Suppressor macrophage (primary cell): ENCODE data around the gene NACC2.

Experiments used
- DNase-seq, 4 experiments: peaks; one replicate each; pipeline ENCODE4 v3.0.0-alpha.2; 2020 to 2022
- total RNA-seq, 17 experiments: gene quantifications; one replicate each; lab custom pipeline; 2026; ENCODE audit warnings: mixed read lengths in 6 of 17, inconsistent platforms in 3 of 17; lab: John Stamatoyannopoulos, UW

The NACC2 gene
- 15.9 to 113 (median 66.5) reads per million in 17 experiments for total RNA-seq

- peak; percentile 64 to 89 (median 75) for DNase-seq
Observed at GRCh38 chr9:136095070-136096058, at the start of gene NACC2. Gene NACC2 (minus strand): TSS chr9:136095289. CDS start chr9:136050521, 44,768 bp downstream.

DNA sequence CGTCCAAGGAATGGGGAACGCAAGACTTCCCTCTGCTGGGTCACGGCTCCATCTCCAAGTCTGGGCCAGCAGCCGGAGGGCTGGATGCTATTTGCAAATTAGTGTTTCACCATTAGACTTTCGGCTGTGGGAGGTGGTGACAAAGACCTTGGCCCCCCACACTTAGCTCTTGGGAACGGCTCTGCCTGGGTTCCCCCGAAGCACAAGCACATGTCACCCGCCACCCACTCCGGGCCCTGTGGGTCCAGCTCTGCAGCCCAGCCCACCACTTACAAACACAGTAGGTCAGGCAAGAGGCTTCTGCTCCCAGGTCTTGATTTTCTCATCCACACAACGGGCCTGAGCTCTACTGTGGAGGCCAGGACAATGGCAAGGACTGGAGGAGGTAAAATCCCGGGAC is 49.4 kb upstream of the NACC2 start:
- DNase-seq: no peak

DNA sequence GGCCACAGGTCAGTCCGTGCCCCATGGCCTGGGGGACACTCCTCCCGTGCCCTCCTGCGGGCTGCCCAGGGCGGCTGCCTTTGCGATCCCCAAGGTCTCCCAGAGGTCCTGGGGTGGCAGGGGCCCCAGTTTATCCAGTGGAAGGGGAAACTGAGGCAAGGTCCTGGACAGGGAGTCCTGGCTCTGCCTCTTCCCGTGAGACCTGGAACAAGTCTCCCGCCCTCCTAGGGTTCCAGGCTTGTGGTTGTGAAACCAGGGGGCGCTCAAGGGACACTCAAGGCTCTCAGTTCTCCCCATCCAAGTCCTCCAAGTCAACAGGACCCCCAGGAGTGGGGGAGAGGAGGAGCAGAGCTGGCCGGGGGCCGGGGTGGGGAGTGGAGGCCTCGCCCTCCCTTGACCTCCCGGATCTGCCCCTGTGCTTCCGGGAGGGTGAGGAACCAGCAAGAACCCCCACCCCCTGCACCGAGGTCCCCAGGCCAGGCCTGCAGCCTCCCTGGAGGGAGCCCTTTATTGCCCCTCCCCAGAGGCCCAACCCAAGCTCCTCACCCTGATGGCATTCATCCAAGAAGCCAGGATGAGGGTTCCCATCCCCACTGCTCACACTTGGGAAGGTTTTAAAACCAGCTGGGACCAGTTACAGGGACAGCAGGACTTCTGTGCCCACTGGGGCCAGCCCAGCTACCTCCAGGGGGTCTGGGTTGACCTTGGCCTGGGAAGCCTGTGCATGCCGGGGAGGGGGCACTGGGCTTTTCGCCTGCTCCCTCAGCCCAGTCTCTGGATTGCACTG is 48.3 kb upstream of the NACC2 start:
- peak in 3 of 4 experiments; percentile 14 to 46 (median 36) for DNase-seq

- no peak for DNase-seq
Observed at GRCh38 chr9:136142859-136143214, 47.7 kb upstream of the NACC2 start.

DNA sequence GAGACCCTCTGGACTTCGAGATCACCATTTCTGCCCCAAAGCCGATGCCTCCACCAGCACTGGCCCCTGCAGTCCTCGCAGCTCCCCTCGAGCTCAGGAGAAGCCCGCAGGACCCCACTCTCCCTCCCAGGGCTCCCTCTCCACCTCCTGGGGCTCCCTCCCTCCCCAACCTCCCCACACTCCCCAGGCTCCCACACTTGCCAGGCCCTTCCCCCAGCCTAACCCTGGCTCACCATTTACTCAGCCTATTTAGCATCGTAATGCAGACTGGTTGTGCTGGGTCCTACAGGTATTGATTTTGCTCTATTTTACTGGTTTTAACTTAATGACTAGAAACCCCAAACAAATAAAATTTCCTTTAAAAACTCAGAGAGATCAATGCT is 47.3 kb upstream of the NACC2 start:
- DNase-seq: no peak

GRCh38 chr9:136141682-136142413 is 46.8 kb upstream of the NACC2 start:
- no peak for DNase-seq

DNA sequence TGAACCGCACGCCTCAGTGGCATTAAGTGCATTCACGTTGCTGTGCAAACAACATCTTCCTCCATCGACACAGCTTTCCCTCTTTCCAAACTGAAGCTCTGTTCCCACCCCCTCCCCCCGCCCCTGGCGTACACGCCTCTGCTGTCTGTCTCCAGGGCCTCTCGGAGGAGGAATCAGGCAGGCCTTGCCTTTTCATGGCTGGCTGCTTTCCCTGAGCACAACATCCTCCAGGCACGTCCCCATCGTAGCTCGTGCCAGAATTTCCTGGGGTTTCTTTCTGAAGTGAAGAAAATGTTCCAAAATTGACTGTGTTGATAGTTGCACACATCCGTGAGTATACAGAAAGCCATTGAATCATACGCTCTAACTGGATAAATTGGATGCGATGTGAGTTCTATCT is 45.9 kb upstream of the NACC2 start:
- DNase-seq: no peak

DNA sequence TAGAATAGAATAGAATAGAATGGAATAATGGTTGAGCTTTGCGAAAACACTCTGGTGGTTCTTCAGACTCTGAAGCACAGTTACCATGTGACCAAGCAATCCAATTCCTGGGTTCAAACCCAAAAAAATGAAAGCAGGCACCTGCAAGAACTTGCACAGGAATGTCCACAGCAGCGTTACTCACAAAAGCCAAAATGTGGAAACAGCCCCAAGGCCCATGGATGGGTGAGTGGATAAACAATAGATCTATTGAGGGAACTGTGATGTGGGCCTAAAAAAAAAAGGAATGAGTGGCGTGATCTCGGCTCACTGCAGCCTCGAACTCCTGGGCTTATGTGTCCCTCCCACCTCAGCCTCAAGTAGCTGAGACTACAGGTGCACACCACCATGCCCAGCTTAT is 45.0 kb upstream of the NACC2 start:
- no peak for DNase-seq

DNA sequence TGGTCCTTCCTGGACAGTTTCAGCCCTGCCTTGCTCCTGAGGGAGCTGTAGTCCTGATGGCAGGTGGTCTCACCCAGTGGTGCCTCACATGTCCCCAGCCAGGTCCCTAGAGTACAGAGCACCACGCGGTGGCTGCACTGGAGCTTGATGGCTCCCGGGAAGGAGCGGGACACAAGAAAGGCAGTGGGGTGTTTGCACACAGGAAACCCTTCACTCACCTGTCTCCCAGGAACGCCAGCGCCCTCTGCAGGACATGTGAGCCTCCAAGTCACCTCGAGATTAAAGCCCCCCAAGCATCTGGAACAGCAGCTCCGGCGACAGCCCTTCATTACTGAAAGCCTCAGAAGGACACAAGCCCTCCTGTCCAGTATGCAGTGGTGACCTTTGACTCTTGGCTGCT is 43.5 kb upstream of the NACC2 start:
- peak in 3 of 4 experiments; percentile 13 to 49 (median 16) for DNase-seq

- no peak for DNase-seq
Observed at GRCh38 chr9:136137321-136138265, 42.5 kb upstream of the NACC2 start.

DNA sequence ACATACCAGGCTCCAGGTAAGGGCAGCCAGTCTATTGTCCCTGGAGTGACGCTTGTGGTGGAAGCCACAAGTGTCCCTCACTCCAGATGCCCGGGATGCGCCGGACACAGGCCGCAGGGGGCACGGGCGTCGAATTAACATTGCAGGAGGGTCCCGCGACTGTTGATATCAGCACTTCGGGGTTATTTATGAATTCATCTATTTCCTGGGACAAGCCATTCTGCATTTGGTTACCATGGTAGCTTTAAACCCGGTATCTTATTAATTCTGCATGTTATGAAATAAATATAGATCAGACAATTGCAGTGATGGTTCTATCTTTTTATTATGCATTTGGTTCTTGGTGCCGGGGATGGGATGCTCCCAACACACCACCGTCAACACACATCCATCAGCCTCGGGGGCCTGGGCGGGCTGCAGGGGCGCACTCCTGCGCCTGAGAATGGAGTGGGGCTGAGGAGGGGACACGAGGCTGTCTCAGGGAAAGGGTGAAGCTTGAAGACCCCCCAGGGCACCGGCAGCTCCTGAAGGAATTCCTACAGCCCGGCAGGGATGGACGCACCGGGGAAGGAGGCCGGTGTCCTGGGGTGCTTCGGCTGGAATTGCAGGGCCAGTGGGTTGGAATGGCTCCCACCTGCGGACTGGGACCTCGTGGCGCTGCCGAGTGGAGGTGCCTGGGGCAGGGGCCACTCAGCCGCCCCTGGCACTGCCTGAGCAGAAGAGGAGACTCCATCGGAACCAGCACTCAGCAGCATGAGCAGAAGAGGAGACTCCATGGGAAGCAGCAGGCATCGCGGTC is 41.2 kb upstream of the NACC2 start:
- no peak for DNase-seq

- DNase-seq: no peak
Observed at GRCh38 chr9:136135326-136136126, 40.4 kb upstream of the NACC2 start.

DNA sequence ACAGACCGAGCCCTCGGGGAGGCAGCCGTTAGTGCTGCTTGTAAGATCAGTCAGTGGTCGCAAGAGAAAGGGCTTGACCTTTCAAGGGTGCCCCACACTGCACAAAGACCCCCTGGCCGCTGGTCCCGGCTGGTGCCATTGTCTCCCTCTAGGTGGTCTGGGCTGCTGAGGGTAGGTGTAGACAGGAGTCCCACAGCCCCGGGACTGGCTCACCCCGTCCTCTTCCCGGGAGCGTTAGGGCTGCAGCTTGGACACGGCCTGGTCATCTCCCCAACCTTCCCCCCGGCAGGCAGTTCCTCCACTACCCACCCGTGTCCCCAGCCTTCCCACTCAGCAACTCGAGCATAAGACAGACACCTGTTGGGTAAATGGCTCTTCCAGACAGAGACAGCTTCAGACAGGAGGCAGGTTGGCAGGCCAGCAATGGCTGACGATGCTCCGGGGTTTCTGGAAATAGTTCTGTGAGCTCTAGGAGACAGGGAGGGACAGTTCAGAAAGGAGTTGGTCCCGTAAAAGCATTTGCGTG is 38.9 kb upstream of the NACC2 start:
- no peak for DNase-seq

GRCh38 chr9:136133191-136133958 is 38.3 kb upstream of the NACC2 start:
- peak in 3 of 4 experiments; percentile 17 to 59 (median 39) for DNase-seq

DNA sequence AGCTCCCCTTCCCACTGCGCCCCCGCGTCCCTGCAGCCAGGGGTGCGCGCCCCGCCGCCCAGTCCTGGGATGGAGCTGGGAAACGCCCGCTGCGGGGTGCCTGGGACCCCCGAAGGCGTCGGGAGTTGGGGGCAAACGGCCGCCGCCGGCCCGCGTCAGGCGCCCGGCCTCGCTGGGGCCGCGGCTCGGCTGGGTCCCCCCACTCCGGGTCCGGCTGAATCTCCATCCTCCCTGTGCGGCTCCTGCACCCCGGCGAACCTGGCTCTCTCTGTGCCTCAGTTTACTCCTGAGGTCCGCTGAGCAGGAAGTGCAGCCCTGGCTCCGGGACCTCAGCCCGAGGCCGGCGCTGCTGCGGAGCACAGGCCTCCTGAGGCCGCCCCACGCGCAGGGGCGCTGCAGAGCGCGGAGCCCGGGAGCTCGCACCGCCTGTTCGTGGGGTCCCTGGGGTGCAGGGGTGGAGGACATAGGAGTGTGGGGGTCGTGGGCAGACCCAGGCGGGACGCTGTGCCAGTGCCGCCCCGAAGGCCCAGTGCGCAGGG is 37.5 kb upstream of the NACC2 start:
- DNase-seq: peak in 1 of 4 experiments; percentile 21

DNA sequence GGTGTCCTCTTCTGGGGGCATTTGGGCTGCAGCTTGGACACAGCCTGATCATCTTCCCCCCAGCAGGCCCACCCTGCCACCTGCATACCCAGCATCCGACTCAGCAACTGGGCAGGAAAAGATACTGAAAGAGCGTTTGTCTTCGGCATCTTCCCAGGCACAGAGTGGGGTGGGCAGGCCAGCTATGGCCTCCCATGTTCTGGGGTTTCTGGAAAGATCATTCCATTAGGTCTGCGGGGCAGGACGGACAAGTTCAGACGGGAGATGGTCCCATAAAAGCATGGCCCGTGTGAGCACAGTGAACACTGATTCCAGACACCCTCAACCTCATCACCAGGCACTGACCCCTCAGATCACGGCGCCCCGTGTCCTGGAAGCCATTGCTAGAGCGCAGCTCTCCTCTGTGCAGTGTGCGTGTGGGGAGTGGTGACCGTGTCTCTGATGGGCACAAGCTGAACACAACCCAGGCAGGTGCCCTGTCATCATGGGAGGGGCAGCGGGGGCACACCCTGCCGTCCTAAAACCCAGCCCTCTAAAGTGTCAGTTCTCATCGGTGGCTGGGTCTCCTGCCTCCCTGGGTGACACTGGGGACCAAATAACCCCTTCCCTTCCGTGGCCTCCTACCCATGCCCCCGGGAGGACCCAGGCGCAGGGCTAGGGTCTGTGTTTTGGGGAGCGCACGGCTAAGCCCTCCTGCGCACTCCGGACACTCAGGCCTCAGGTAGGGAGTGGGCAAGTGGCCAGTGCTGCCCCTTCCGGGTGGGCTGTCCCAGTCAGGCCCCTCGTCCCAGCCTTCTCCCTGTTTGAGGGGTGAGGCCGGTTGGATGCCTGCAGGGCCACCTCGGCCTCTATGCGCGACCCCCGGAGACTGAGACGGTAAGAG is 36.8 kb upstream of the NACC2 start:
- DNase-seq: no peak

DNA sequence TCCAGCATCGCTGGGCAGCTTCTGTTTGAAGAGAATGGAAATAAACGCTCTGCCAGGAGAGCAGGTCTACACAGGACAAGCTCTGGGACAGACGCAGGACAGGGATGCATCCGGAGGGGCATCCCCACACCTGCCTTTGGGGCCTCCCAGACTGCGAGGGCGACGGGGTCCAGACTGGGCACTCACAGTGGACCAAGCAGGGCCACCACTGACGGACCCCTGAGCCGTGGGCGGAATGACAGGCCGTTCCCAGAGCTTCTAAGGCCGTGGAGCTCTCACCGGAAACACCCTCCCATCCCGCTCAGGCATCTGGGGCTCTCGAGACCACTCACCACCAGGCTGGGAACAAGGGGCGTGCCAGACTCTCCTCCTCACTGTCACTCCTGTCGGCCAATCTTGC is 34.1 kb upstream of the NACC2 start:
- no peak for DNase-seq
